GM12875 (cell line): ENCODE measurements around the gene HELZ.
"Not testable (repeated sequence)": the region's sequence is repeated elsewhere in the genome, so short reads cannot be mapped to it uniquely, and the experiment has no call there.

Source experiments
- H3K4me3 ChIP-seq: one replicate; pipeline ENCODE4 v1.5.1; 2011; ENCODE audit warnings: low read depth, low read length, control low read depth
- TF ChIP-seq, protein P1 (sequence below): IDR thresholded peaks from 2 replicates; pipeline ENCODE4 v1.5.1; 2011; ENCODE audit warnings: low read depth, mild to moderate bottlenecking, control low read depth, inconsistent platforms, low read length, moderate library complexity, borderline replicate concordance; ENCODE audit not compliant: insufficient read depth

The HELZ gene

DNA sequence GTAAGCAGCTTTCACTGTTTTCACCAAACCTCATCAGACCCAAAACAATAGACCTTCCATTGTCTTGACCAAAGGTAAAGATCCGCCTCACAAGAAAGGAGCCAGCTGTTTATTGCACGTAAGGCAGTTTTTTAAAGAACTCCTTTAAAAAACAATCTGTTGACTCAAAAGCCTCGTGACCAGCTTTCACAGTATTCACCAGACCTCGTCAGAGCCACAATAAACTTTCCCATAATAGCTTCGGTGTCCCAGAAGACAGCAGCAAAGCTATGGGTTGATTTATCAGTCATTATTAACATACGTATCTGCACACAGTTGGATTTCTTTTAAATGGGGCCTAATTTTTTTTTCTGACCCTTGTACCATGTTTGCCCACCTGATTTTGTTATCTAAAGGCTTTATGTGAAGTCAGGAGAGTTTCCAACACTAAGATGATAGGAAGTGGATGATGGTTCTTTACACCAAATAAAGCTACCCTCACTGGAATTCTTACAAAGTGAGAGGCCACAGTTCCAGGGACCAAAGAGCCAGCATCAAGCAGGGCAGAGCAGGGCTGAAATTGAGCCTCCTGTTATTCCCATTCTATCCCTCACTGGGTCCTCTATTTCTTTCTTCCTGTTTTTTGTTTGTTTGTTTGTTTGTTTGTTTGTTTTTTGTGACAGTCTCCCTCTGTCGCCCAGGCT, 17.6 kb upstream of the HELZ start:
- TF ChIP-seq, protein P1, sequence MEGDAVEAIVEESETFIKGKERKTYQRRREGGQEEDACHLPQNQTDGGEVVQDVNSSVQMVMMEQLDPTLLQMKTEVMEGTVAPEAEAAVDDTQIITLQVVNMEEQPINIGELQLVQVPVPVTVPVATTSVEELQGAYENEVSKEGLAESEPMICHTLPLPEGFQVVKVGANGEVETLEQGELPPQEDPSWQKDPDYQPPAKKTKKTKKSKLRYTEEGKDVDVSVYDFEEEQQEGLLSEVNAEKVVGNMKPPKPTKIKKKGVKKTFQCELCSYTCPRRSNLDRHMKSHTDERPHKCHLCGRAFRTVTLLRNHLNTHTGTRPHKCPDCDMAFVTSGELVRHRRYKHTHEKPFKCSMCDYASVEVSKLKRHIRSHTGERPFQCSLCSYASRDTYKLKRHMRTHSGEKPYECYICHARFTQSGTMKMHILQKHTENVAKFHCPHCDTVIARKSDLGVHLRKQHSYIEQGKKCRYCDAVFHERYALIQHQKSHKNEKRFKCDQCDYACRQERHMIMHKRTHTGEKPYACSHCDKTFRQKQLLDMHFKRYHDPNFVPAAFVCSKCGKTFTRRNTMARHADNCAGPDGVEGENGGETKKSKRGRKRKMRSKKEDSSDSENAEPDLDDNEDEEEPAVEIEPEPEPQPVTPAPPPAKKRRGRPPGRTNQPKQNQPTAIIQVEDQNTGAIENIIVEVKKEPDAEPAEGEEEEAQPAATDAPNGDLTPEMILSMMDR: no peak

DNA sequence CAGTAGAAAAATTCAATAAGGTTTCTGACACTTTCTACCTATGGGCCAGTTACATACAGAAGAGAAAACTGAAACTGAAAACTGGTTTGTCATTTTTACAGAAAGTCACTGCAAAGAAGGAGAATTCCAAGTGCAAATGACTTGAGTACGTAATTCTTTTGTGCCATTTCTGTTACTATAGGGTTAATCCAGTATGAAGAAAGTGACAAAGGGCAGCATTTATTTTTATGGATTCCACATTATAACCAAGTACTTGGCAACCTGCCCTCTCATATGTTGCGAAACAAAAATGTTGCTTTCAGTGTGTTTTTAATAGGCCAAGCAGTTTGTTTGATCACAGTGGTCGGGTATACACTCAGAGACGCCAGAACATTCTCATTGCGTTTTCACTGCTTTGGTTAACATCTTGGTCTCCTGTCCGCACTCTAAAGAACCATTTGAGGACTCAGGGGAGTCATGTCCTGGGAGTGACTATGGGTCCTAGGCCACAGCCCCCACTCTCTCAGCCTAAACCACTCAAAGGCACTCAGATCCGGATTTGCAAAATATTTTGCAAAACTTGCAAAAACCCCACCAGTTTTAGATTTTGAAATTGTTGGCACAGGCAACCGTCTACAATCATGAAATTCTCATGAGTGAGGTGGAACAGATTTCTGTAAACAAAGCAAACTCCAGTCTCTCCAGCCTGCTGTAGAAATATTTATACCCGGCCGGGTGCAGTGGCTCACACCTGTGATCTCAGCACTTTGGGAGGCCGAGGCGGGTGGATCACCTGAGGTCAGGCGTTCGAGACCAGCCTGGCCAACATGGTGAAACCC, 15.4 kb upstream of the HELZ start:
- TF ChIP-seq, protein P1: no peak
- no peak overlapping the region for H3K4me3 ChIP-seq

More for the DNA sequence above, 17.6 kb upstream of the HELZ start:
- H3K4me3 ChIP-seq: no peak overlapping the region

DNA sequence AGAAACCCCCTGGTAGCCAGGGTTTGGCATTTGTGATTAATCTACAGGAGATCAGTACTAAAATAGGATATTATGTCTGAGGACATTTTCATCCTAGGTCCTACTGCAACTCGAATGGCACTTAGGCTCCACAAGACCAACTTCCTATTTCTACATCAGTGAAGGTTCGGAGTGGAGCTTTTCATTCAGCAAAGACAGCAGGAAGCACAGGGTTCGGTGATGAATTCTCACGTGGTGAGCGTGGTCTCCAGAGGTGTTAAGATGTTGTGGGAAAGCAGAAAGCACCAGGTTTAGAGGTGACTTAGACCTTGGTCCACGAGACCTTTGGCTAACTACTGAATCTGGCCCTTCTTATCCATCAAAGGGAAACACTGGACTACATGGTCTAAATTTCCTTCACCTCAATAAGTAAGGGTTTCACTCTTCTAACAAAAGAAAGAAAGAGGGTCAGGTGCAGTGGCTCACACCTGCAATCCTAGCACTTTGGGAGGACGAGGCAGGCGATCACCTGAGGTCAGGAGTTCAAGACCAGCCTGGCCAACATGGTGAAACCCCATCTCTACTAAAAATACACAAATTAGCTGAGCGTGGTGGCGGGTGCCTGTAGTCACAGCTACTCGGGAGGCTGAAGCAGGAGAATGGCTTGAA, 13.9 kb upstream of the HELZ start:
- TF ChIP-seq, protein P1: no peak
- H3K4me3 ChIP-seq: no peak overlapping the region

DNA sequence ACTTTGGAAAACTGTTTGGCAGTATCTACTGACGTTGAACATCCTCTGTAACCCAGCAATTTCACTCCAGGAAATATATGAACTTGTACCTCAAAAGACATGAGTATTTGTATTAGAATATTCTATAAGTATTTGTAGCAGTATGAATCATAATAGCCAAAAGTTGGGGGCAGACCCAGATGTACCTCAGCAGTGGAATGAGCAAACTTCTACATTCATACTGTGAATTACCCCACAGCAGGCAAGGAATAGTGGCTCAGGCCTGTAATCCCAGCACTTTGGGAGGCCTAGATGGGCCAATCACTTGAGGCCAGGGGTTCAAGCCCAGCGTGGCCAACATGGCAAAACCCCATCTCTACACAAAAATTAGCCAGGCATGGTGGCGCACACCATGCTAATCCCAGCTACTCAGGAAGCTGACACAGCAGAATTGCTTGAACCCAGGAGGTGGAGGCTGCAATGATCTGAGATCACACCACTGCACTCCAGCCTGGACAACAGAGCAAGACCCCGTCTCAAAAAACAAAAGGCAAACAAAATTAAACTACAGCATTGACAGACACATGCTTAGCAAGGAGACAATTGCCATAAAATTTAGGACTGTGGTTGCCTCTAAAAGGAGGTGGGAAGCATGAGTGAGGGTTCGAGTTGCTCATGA, 11.2 kb upstream of the HELZ start:
- H3K4me3 ChIP-seq: no peak overlapping the region
- TF ChIP-seq, protein P1: no peak

DNA sequence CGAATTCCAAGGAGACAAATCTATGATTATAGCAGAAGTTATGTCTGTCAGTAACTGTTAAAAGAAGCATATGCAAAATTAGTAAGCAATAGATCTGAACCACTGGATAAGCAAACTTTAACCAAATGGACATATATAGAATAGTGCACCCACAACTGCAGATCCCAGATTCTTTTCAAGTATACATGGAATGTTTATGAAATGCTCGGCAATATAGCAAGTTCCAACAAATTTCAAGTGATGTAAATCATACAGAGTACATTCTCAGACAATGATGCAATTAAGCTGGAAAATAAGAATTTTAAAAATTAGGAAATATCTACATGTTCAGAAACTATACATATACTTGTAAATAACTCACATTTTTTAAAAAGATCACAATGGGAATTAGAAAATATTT, 8.4 kb upstream of the HELZ start:
- no peak overlapping the region for H3K4me3 ChIP-seq
- TF ChIP-seq, protein P1: no peak

DNA sequence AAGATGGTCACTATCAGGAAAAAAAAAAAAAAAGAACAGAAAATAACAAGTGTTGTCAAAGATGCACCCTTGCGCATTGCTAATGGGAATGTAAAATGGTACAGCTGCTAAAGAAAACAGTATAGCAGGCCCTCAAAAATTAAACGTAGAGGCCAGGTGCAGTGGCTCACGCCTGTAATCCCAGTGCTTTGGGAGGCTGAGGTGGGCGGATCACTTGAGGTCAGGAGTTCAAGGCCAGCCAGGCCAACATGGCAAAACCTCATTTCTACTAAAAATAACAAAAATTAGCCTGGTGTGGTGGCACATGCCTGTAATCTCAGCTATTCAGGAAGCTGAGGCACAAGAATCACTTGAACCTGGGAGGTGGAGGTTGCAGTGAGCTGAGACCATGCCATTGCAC, 6.6 kb upstream of the HELZ start:
- H3K4me3 ChIP-seq: not testable (repeated sequence)

DNA sequence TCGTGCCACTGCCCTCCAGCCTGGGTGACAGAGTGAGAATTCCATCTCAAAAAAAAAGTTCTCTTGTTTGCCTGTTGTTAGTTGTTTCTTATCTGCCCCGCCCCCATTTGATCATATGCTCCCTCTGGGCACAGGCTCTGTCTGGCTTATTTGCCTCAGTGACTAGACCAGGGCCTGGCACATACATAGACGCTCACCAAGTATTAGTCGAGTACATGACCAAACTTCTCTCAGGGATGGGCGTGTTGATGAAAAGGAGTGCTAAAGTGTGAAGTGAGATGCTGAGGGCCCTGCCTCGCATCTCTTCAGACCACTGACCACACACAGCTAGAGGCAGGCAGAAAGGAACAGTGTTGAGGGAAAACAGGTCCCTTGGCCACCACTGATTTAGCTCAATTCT, 3.3 kb upstream of the HELZ start:
- H3K4me3 ChIP-seq: no peak overlapping the region
- TF ChIP-seq, protein P1: no peak
